H1 (cell line): ENCODE measurements around the gene BZW2. TPM values are rescaled to one million over a fixed set of nuclear protein-coding genes. Genes with fewer than 3 reads are reported as not detected.

ENCODE experiments used
- EGR1 ChIP-seq: IDR thresholded peaks from 2 replicates; pipeline ENCODE4 v1.6.1; 2011; ENCODE audit warnings: low read depth, low read length, borderline replicate concordance
- HDAC6 ChIP-seq: IDR thresholded peaks from one replicate; pipeline ENCODE4 v1.7.1; 2012; ENCODE audit warnings: low read depth, mild to moderate bottlenecking, inconsistent platforms, low read length, moderate library complexity
- JUND ChIP-seq: IDR thresholded peaks from 2 replicates; pipeline ENCODE4 v1.6.1; 2011; ENCODE audit warnings: mild to moderate bottlenecking, improper control_type of control experiment, low read length
- RNF2 ChIP-seq: fragments of 200-900, 300-1000 bp; sonication (generic); IDR thresholded peaks from 2 replicates; pipeline ENCODE4 v1.7.1; 2016; ENCODE audit warnings: borderline replicate concordance, low read depth, mild to moderate bottlenecking, antibody characterized with exemption, low read length; ENCODE audit not compliant: poor library complexity, severe bottlenecking; ENCODE audit errors: missing control alignments
- TAF7 ChIP-seq: optimal IDR thresholded peaks from 2 replicates; pipeline ENCODE3; 2011; ENCODE audit warnings: low read depth, mild to moderate bottlenecking, inconsistent platforms, low read length, moderate library complexity, borderline replicate concordance
- polyA plus RNA-seq, 7 experiments: library from polyadenylated mRNA; depleted of rRNA in 3 of 7; stranded (reverse) in 5 of 7; unstranded in 2 of 7; fragments of >200 nt in 5 of 7; fragments of 200-250 nt in 2 of 7; gene quantifications; 1 replicate in 5 of 7; 2 replicates in 1 of 7; 4 replicates in 1 of 7; pipeline versions ENCODE4 v1.2.1 to v1.2.3, GENCODE V29; 2011 to 2013; ENCODE audit warnings: missing spikeins in 2 of 7, mixed read lengths in 2 of 7
- total RNA-seq: library from RNA; stranded (reverse); fragmentation: NEBNext Ultra II Directional; extraction: Animal tissue kit (Norgen Biotek cat#: 25700); gene quantifications from 2 replicates; pipeline ENCODE4 v1.2.1, GENCODE V29; 2021
- TF ChIP-seq, protein P1 (sequence below), 3 experiments: IDR thresholded peaks; 1 replicate in 2 of 3; 2 replicates in 1 of 3; pipeline versions ENCODE4 v1.5.1 to v1.6.1; 2011; ENCODE audit warnings: low read length in 3 of 3, mild to moderate bottlenecking in 3 of 3, inconsistent platforms in 2 of 3, low read depth in 1 of 3, moderate library complexity in 1 of 3; ENCODE audit not compliant: insufficient read depth in 1 of 3; ENCODE audit errors: control extremely low read depth in 1 of 3
- TF ChIP-seq, protein P2 (sequence below): IDR thresholded peaks from 2 replicates; pipeline ENCODE4 v1.6.1; 2012; ENCODE audit warnings: inconsistent platforms

The BZW2 gene
- total and polyA plus RNA-seq, 2 of the 8 experiments (the other 6 are each of a cell fraction or from before 2014, with no cell fraction given) = 32.3 to 103 TPM

DNA sequence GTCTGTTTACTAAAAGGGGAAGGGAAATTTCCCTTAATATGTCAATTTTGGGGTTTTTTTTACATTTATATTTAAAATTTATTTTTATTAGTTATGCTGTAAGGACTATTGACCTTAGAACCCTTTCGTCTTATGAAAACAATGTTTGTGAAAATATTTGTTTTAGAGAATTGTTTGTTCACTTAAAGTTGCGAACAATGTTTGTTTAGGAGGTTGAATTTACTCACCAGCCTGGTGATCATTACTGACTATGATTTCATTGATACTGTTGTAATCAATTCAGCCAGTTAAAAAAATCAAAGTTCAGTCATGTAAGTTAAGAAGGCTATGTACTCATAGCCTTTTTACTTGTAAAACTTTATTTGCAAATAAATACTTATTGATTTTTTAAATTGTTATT lies 80.2 kb downstream of the BZW2 start (continued):
- TF ChIP-seq, protein P1, sequence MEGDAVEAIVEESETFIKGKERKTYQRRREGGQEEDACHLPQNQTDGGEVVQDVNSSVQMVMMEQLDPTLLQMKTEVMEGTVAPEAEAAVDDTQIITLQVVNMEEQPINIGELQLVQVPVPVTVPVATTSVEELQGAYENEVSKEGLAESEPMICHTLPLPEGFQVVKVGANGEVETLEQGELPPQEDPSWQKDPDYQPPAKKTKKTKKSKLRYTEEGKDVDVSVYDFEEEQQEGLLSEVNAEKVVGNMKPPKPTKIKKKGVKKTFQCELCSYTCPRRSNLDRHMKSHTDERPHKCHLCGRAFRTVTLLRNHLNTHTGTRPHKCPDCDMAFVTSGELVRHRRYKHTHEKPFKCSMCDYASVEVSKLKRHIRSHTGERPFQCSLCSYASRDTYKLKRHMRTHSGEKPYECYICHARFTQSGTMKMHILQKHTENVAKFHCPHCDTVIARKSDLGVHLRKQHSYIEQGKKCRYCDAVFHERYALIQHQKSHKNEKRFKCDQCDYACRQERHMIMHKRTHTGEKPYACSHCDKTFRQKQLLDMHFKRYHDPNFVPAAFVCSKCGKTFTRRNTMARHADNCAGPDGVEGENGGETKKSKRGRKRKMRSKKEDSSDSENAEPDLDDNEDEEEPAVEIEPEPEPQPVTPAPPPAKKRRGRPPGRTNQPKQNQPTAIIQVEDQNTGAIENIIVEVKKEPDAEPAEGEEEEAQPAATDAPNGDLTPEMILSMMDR (IDR thresholded peaks at IDR 0.05; ENCODE audit: control extremely low read depth in 1 of 3, insufficient read depth in 1 of 3, low read depth in 1 of 3, low read length in 3 of 3) = no peak
- TF ChIP-seq EGR1 = no peak
- no peak for TF ChIP-seq TAF7
- TF ChIP-seq, protein P2, sequence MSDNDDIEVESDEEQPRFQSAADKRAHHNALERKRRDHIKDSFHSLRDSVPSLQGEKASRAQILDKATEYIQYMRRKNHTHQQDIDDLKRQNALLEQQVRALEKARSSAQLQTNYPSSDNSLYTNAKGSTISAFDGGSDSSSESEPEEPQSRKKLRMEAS = no peak
- no peak for TF ChIP-seq JUND
- no peak for TF ChIP-seq HDAC6
- no peak for TF ChIP-seq RNF2
